ENCODE data around the gene NCAN.

Gene NCAN

DNA sequence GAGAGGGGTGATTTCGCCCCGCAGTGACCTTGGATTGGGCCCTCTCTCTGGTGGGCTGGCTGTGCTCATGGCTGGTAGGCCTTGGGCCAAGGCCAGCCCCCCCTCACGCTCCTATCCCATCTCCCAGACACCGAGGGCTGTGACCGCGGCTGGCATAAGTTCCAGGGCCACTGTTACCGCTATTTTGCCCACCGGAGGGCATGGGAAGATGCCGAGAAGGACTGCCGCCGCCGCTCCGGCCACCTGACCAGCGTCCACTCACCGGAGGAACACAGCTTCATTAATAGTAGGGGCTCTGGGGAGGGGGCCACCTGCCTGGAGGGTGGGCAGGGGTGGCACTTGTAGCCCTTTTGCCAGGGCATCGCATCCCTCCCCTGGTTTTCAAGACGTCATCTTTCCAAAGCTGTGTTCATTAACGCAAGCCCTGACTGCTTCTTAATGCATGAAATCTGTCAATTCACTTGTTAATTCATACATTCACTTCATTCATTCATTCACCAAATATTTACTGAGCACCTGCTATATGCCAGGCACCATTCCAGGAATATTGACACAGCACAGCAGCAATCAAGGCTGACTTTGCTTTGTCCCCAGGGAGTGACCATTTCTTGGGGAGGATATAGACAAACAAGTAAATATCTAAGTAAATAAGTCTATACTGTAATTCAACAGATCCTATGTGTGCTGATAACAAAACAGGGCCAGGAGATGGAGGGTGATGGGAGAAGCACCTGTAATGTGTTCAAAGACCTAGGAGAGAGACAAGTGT, 26.6 kb downstream of the NCAN start:
- Histone ChIP-seq H3K9me2 (ENCODE audit: low read depth, low read length) (no peaks in the 10 kb centered on the region), H3K4me3 (ENCODE audit: low read depth, low read length, poor library complexity, severe bottlenecking) (no peak overlapping the region), H2AFZ (ENCODE audit: low read length) (no peak overlapping the region), H3K27ac (ENCODE audit: low read depth, low read length, poor library complexity, severe bottlenecking) (no peak overlapping the region), H3F3A (ENCODE audit: insufficient read depth, low read length) (no peaks in the 10 kb centered on the region), H3K9ac (ENCODE audit: low read length) (no peak overlapping the region), H3K79me2 (ENCODE audit: insufficient read depth, low read length) (no peaks in the 10 kb centered on the region), H3K4me1 (ENCODE audit: insufficient read depth, low read length, severe bottlenecking) (no peaks in the 10 kb centered on the region), H3K27me3 (ENCODE audit: insufficient read depth, low read length) (no peaks in the 10 kb centered on the region; the same call in 1 of the 2 replicates), H3K4me2 (ENCODE audit: low read length) (no peak overlapping the region), H3K9me3 (ENCODE audit: low read length) (peaks cover 14% of the 10 kb centered on the region), H4K20me1 (ENCODE audit: insufficient read depth, low read length) (no peaks in the 10 kb centered on the region), H3K36me3 (ENCODE audit: insufficient read depth, low read length) (no peaks in the 10 kb centered on the region; the same call in 1 of the 2 replicates)
- TF ChIP-seq EZH2 (IDR thresholded peaks at IDR 0.05; ENCODE audit: borderline replicate concordance, low read length) = no peak
- TF ChIP-seq CTCF (IDR thresholded peaks at IDR 0.05; ENCODE audit: low read length) = no peak

- H3K4me2 ChIP-seq (ENCODE audit: low read length) = no peak overlapping the region
- H3K4me3 ChIP-seq (ENCODE audit: low read depth, low read length, poor library complexity, severe bottlenecking) = no peak overlapping the region
- H3F3A ChIP-seq (ENCODE audit: insufficient read depth, low read length) = no peaks in the 10 kb centered on the region
- peaks cover 4% of the 10 kb centered on the region for H3K9me3 ChIP-seq (ENCODE audit: low read length)
- no peaks in the 10 kb centered on the region; the same call in 1 of the 2 replicates for H3K27me3 ChIP-seq (ENCODE audit: insufficient read depth, low read length)
- H3K27ac ChIP-seq (ENCODE audit: low read depth, low read length, poor library complexity, severe bottlenecking) = no peak overlapping the region
- H3K9ac ChIP-seq (ENCODE audit: low read length) = no peak overlapping the region
- no peaks in the 10 kb centered on the region; the same call in 1 of the 2 replicates for H3K36me3 ChIP-seq (ENCODE audit: insufficient read depth, low read length)
- no peak overlapping the region for H2AFZ ChIP-seq (ENCODE audit: low read length)
- no peaks in the 10 kb centered on the region for H4K20me1 ChIP-seq (ENCODE audit: insufficient read depth, low read length)
- TF ChIP-seq EZH2 (IDR thresholded peaks at IDR 0.05; ENCODE audit: borderline replicate concordance, low read length) = no peak
- no peak for TF ChIP-seq CTCF (IDR thresholded peaks at IDR 0.05; ENCODE audit: low read length)
- H3K4me1 ChIP-seq (ENCODE audit: insufficient read depth, low read length, severe bottlenecking) = no peaks in the 10 kb centered on the region
- H3K9me2 ChIP-seq (ENCODE audit: low read depth, low read length) = no peaks in the 10 kb centered on the region
- H3K79me2 ChIP-seq (ENCODE audit: insufficient read depth, low read length) = no peaks in the 10 kb centered on the region
Measured at GRCh38 chr19:19239675-19240074, 27.9 kb downstream of the NCAN start.

GRCh38 chr19:19240476-19240875, 28.7 kb downstream of the NCAN start:
- Histone ChIP-seq H4K20me1 (ENCODE audit: insufficient read depth, low read length) (no peaks in the 10 kb centered on the region), H3K27me3 (ENCODE audit: insufficient read depth, low read length) (no peaks in the 10 kb centered on the region), H3K79me2 (ENCODE audit: insufficient read depth, low read length) (no peaks in the 10 kb centered on the region), H3K4me3 (ENCODE audit: low read depth, low read length, poor library complexity, severe bottlenecking) (no peak overlapping the region), H3F3A (ENCODE audit: insufficient read depth, low read length) (no peaks in the 10 kb centered on the region), H3K27ac (ENCODE audit: low read depth, low read length, poor library complexity, severe bottlenecking) (no peak overlapping the region), H3K9me3 (ENCODE audit: low read length) (peaks cover 4% of the 10 kb centered on the region; the same call in 1 of the 2 replicates), H3K9me2 (ENCODE audit: low read depth, low read length) (no peaks in the 10 kb centered on the region), H3K4me2 (ENCODE audit: low read length) (no peak overlapping the region), H3K9ac (ENCODE audit: low read length) (no peak overlapping the region), H2AFZ (ENCODE audit: low read length) (no peak overlapping the region), H3K36me3 (ENCODE audit: insufficient read depth, low read length) (no peaks in the 10 kb centered on the region; the same call in 1 of the 2 replicates), H3K4me1 (ENCODE audit: insufficient read depth, low read length, severe bottlenecking) (no peaks in the 10 kb centered on the region)
- no peak for TF ChIP-seq CTCF (IDR thresholded peaks at IDR 0.05; ENCODE audit: low read length)

All from OCI-LY1 (cell line).